ENCODE data around the gene CYP3A5. TPM values are rescaled to one million over a fixed set of nuclear protein-coding genes. Genes with fewer than 3 reads are reported as not detected.

Gene CYP3A5
- total and polyA plus RNA-seq, 12 donors, result 4.1 to 92.7 (median 39.6) TPM

DNA sequence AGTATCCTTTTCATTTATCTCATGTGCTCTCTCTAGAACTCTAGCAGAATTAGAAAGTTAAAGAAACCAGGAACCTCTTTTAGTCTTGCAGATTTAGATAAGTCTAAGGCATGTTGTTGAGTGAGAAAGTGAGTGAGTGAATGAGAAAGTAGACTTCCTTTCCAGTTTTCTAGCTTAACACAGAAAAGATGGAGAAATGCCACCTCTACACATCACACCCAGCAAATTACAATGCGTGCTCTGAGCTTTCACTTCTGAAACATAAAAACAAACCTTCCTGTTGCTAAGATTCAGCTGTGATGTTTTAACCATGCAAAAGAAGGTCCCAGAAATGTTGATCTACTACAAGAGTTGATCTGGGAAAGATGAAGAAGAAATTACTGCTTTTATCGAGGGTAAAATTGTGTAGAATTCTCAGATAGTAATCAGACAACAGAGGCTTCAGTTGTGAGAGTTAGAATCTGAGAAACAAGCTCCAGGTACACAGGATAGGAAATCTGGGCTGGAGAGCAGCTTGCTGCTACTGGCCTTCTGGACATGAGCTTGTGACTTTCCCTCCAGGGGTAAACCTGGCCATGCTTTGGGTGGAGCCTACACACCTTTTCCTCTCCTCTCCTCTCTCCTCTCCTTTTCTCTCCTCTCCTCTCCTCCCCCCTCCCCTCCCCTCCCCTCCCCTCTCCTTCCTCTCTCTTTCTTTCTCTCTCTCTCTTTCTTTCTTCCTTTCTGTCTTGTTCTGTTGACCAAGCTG, 4.6 kb downstream of the CYP3A5 start:
- DNase-seq, result no peak
- intact Hi-C loops (cut with DNase I), result no loop called here
- no peak overlapping the region for H3K4me3 ChIP-seq
- H3K36me3 ChIP-seq (replicated peaks in 1 of 2), result peaks cover 0 to 29% of the 10 kb centered on the region in 2 donors
- H3K9me3 ChIP-seq (replicated peaks in 1 of 3), result no peaks in the 10 kb centered on the region
- 86 to 95% (median 89%) methylated on average over 2 of the region's 2 CpGs for WGBS, 4 donors
- H3K27ac ChIP-seq, result no peak overlapping the region
- TF ChIP-seq POLR2A (IDR thresholded peaks at IDR 0.05), result no peak
- TF ChIP-seq, protein P1, sequence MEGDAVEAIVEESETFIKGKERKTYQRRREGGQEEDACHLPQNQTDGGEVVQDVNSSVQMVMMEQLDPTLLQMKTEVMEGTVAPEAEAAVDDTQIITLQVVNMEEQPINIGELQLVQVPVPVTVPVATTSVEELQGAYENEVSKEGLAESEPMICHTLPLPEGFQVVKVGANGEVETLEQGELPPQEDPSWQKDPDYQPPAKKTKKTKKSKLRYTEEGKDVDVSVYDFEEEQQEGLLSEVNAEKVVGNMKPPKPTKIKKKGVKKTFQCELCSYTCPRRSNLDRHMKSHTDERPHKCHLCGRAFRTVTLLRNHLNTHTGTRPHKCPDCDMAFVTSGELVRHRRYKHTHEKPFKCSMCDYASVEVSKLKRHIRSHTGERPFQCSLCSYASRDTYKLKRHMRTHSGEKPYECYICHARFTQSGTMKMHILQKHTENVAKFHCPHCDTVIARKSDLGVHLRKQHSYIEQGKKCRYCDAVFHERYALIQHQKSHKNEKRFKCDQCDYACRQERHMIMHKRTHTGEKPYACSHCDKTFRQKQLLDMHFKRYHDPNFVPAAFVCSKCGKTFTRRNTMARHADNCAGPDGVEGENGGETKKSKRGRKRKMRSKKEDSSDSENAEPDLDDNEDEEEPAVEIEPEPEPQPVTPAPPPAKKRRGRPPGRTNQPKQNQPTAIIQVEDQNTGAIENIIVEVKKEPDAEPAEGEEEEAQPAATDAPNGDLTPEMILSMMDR (IDR thresholded peaks at IDR 0.05), result no peak
- peaks cover 10 to 12% of the 10 kb centered on the region in 2 donors for H3K4me1 ChIP-seq (replicated peaks in 1 of 2)
- H3K27me3 ChIP-seq, result no peaks in the 10 kb centered on the region

DNA sequence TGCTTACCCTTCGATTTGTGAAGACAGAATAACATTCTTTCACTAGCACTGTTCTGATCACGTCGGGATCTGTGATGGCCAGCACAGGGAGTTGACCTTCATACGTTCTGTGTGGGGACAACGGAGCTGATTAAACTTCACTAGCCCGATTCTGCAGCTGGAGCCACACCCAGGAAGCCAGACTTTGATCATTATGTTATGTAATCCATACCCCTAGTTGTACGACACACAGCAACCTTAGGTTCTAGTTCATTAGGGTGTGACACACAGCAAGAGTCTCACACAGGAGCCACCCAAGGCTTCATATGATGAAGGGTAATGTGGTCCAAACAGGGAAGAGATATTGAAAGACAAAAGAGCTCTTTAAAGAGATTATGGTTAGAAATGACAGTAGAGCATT, 7.2 kb downstream of the CYP3A5 start:
- no peak for DNase-seq
- no peaks in the 10 kb centered on the region for H3K9me3 ChIP-seq (replicated peaks in 1 of 3)
- 81 to 88% (median 86%) methylated on average over 7 of the region's 7 CpGs for WGBS, 4 donors
- H3K27me3 ChIP-seq, result no peaks in the 10 kb centered on the region
- H3K4me1 ChIP-seq (replicated peaks in 1 of 2), result peaks cover 4 to 5% of the 10 kb centered on the region in 2 donors
- peaks cover 0 to 38% of the 10 kb centered on the region in 2 donors for H3K36me3 ChIP-seq (replicated peaks in 1 of 2)
- TF ChIP-seq, protein P1 (IDR thresholded peaks at IDR 0.05), result no peak
- no peak for TF ChIP-seq POLR2A (IDR thresholded peaks at IDR 0.05)
- H3K4me3 ChIP-seq, result no peak overlapping the region
- intact Hi-C loops (cut with DNase I), result no loop called here
- H3K27ac ChIP-seq, result no peak overlapping the region

DNA sequence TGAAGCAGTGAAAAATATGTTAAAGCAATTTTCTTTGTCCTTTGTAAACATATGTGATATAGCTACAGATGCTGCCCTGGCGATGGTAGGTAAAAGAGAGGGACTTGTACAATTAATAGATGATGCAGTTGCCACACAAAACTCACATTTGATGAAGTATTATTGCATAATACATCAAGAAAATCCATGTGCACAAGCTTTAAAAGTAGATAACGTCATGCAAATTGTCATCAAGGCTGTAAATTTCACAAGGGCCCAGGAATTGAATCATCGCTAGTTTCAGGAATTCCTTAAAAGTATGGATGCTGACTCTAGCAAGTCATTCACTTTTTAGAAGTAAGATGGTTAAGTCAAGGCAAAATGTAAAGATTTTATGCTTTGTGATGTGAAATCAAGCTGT, 10.0 kb downstream of the CYP3A5 start:
- no peak for DNase-seq
- intact Hi-C loops (cut with DNase I), result no loop called here
- Histone ChIP-seq H3K36me3 (replicated peaks in 1 of 2) (peaks cover 0 to 36% of the 10 kb centered on the region in 2 donors), H3K4me1 (replicated peaks in 1 of 2) (no peaks in the 10 kb centered on the region), H3K9me3 (replicated peaks in 1 of 3) (no peaks in the 10 kb centered on the region), H3K27ac (no peak overlapping the region), H3K27me3 (no peaks in the 10 kb centered on the region), H3K4me3 (no peak overlapping the region)
- WGBS, 4 donors, result 74 to 84% (median 77%) methylated on average over 3 of the region's 3 CpGs
- TF ChIP-seq, protein P1 (IDR thresholded peaks at IDR 0.05), result no peak
- TF ChIP-seq POLR2A (IDR thresholded peaks at IDR 0.05), result no peak

DNA sequence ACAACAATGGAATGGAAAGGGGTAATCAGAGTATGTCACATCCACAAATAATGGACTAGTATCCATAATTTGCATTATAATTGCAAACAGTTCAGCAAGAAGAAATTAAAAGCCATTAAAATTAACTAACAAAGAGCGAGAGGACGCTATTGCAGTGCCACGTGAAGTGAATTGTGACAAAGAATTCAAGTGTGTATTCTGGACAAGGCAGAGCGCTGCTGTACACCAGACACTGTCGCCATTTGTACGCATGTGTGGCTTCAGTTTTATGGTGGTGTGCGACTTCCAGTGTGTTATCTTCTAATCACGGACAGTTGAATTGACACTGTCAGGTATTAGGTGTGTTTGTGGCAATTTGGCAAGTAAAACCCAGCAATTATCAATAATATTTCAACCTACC, 11.3 kb downstream of the CYP3A5 start:
- H3K4me1 ChIP-seq (replicated peaks in 1 of 2), result no peaks in the 10 kb centered on the region
- no peaks in the 10 kb centered on the region for H3K9me3 ChIP-seq (replicated peaks in 1 of 3)
- WGBS, 4 donors, result 88 to 98% (median 97%) methylated on average over 8 of the region's 8 CpGs
- DNase-seq, result no peak
- intact Hi-C loops (cut with DNase I), result no loop called here
- TF ChIP-seq POLR2A (IDR thresholded peaks at IDR 0.05), result no peak
- TF ChIP-seq, protein P1 (IDR thresholded peaks at IDR 0.05), result no peak
- no peaks in the 10 kb centered on the region for H3K27me3 ChIP-seq
- no peak overlapping the region for H3K27ac ChIP-seq
- peaks cover 0 to 24% of the 10 kb centered on the region in 2 donors for H3K36me3 ChIP-seq (replicated peaks in 1 of 2)
- H3K4me3 ChIP-seq, result no peak overlapping the region

All from adrenal gland (tissue), 12 donors.